Measurements from ENCODE around the gene DERL3. TPM values are rescaled to one million over a fixed set of nuclear protein-coding genes. Genes with fewer than 3 reads are reported as not detected.

The DERL3 gene
- total RNA-seq, 3 donors from 2014 or later: 5.7 to 7.1 (median 6.9) TPM

DNA sequence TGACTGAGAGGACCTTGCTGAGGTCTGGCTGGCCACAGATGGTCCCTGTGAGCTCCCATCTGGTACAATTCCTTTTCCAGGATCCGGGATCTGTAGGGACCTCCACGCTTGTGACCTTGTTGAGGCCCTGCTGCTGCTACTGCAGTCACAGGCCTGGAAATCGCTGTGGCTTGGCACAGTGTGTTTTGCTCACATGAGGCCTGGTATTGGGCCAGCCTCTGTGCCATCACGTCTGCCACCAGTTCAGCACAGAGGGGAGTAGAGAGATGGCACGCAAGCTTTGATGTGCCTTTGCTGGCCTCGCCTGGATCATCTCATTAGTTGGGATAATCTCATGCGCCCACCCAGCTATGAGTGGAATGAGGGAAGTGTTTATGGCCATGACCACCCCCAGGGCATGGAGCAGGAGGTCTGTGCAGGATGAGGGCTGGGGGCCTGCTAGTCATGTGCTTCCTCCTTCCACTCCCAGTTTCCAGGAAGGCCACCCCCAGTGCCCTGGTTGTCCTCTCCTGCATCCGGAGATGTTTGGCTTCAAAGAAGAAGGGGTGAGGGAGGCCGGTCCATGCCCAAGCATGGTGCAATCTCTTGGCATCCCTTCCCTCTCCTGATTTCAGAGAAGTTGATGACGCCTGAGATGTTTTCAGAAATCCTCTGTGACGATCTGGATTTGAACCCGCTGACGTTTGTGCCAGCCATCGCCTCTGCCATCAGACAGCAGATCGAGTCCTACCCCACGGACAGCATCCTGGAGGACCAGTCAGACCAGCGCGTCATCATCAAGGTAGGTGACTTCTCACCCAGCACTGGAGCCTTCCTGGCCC lies 22.4 kb downstream of the DERL3 start:
- Mint-ChIP-seq H3K36me3 (ENCODE audit: insufficient read depth) (peaks cover 29% of the 10 kb centered on the region), H3K4me3 (no peak overlapping the region), H3K4me1 (ENCODE audit: low read depth) (peaks cover 8% of the 10 kb centered on the region), H3K9me3 (no peaks in the 10 kb centered on the region), H3K27me3 (ENCODE audit: low read depth) (no peaks in the 10 kb centered on the region)
- DNase-seq (no peak), ATAC-seq (no peak)

DNA sequence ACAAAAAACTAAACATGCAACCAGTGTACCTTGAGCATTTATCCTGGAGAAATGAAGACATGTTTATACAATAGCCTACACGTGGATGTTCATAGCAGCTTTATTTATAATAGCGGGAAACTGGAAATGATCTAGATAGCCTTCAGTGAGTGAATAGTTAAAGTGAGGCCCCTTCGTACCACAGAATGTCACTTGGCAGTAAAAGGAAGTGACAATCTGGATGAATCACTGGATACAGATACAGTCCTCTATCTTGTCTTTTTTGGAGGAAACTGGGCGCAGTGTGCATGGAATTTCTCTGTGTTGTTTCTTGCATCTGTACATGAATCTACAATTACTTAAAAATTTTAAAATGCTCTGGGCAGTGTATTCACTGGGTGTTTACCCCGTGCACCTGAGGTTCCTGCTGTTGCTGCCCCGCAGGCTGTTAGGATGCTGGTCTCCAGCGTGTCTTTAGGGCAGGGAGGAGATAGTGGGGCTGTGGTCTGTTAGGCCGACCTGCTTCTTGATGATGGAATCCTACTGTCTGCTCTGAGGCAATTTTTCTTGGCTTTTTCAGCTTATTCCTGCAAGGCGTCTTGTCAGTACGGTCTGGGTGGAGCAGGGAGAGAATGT lies 23.2 kb downstream of the DERL3 start:
- Mint-ChIP-seq H3K27me3 (ENCODE audit: low read depth) (no peaks in the 10 kb centered on the region), H3K9me3 (no peaks in the 10 kb centered on the region), H3K4me3 (no peak overlapping the region), H3K4me1 (ENCODE audit: low read depth) (peaks cover 7% of the 10 kb centered on the region), H3K36me3 (ENCODE audit: insufficient read depth) (peaks cover 31% of the 10 kb centered on the region)
- no peak for ATAC-seq
- DNase-seq: no peak

DNA sequence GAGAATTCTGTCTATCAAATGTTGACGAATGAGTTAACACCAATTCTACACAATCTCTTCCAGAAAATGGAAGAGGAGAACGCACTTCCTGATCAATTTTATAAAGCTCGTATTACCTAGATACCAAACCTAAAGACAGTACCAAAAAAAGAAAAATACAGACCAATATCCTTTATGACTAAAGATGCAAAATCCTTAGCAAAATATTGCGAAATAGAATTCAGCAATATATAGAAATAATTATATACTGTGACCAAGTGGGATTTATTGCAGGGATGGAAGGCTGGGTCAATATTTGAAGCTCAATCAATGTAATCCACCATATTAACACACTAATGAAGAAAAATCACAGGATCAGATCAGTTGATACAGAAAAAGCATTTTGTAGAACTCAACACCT lies 26.4 kb downstream of the DERL3 start:
- H3K36me3 Mint-ChIP-seq (ENCODE audit: insufficient read depth): peaks cover 24% of the 10 kb centered on the region
- no peaks in the 10 kb centered on the region for H3K27me3 Mint-ChIP-seq (ENCODE audit: low read depth)
- no peak for DNase-seq
- no peak for ATAC-seq
- peaks cover 1% of the 10 kb centered on the region for H3K4me1 Mint-ChIP-seq (ENCODE audit: low read depth)
- no peaks in the 10 kb centered on the region for H3K9me3 Mint-ChIP-seq
- no peak overlapping the region for H3K4me3 Mint-ChIP-seq

DNA sequence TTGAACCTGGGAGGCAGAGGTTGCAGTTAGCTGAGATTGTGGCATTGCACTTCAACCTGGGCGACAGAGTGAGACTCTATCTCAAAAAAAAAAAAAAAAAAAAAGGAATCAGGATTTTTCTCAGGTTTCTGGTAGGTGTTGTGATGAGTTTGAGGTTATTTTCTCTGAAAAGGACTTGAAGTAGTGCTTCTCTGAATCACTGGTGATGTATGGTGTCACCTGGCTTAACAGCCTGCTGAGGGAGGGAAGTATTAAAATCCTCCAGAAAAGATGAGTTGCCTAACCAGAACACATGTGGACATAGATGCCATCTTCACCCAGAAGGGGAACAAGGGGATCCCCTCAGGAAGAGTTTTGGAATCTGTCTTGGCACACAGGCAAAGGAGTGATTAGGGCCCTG lies 32.0 kb downstream of the DERL3 start:
- ATAC-seq (no peak), DNase-seq (no peak)
- Mint-ChIP-seq H3K4me3 (no peak overlapping the region), H3K36me3 (ENCODE audit: insufficient read depth) (peaks cover 37% of the 10 kb centered on the region), H3K9me3 (no peaks in the 10 kb centered on the region), H3K4me1 (ENCODE audit: low read depth) (no peaks in the 10 kb centered on the region), H3K27me3 (ENCODE audit: low read depth) (no peaks in the 10 kb centered on the region)

DNA sequence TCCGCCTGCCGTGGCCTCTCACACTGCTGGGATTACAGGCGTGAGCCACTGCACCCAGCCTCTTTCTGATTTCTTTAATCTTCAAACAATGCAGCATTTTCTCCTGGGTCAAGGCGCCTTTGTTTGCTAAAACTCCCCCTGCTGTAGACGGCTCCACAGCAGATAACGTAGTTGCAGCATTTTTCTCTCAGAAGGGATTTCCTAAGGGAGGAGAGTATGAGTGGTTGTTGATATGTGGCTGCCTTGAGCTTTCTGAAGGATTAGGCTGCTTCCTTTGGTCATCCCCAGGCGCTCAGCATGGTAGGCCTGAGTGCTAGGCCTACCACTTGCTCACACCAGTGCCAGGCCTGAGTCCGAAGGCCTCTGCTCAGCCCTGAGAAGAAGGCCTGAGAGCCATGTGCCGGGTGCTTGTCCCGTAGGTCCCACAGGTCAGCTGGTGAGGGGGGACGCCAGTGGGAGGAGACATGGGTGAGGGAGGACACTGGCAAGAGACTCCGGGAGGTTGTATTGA lies 34.0 kb downstream of the DERL3 start:
- H3K9me3 Mint-ChIP-seq: no peaks in the 10 kb centered on the region

DNA sequence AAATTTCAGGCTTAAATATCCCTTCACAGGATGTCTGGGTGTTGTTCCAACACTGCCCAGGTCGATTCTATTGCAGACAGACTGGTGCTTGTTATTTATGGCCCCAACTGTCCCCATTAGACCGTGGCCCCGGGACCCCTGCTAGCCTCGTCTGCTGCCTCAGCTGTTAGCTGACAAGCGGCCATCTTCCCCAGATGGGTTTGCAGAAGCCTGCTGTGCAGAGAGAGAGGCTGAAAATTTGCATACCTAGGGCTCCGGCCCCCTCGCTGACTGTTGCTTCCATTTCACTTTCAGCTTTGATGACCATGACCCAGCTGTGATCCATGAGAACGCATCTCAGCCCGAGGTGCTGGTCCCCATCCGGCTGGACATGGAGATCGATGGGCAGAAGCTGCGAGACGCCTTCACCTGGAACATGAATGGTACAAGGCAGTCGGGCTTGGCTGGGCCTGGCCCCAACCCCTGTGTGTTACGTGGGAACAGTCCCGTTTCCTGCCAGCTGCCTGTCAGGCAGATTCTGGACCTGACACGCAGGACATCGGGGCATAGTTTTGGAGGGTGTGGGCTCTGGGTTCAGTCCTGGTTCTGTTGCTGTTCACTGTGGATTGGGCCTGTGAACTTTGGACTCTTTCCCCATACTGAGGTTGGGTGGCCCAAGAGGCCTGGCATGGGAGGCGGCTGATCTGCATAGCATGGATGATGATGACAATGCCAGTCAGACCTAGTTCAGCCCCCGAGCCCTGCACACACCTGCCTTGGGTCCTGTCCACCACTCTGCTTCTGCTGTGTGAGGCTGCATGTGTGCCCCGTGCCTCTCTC lies 35.6 kb downstream of the DERL3 start:
- ATAC-seq: no peak
- Mint-ChIP-seq H3K4me1 (ENCODE audit: low read depth) (peaks cover 1% of the 10 kb centered on the region), H3K27me3 (ENCODE audit: low read depth) (no peaks in the 10 kb centered on the region), H3K4me3 (no peak overlapping the region), H3K9me3 (no peaks in the 10 kb centered on the region), H3K36me3 (ENCODE audit: insufficient read depth) (peaks cover 41% of the 10 kb centered on the region)
- DNase-seq: no peak

More for the DNA sequence above, 34.0 kb downstream of the DERL3 start:
- H3K4me3 Mint-ChIP-seq: no peak overlapping the region
- no peaks in the 10 kb centered on the region for H3K27me3 Mint-ChIP-seq (ENCODE audit: low read depth)
- ATAC-seq (no peak), DNase-seq (no peak)
- H3K4me1 Mint-ChIP-seq (ENCODE audit: low read depth): peaks cover 1% of the 10 kb centered on the region
- H3K36me3 Mint-ChIP-seq (ENCODE audit: insufficient read depth): peaks cover 41% of the 10 kb centered on the region

DNA sequence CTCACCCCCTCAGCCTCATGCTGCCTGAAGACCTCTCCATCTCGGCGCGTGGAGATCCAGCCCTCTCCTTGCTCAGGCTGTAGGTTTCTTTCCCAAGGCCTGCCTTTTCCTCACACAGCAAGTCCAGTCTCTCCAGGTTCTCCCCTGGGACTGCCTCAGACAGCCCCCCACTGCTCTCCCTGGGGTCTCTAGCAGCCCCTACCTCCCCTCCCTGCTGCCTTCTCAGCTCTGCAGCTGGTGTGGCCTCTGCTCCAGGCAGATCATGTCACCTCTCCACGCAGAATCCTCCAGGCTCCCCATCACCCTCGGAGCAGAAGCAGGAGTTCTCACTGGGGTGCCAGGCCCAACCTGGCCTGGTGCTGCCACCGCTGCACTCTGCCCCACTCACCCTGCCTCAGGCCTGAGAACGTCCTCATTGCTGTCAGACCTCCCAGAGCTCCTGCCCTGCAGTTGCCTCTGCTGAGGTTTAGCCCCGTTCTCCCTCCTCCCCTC lies 36.9 kb downstream of the DERL3 start:
- no peak overlapping the region for H3K4me3 Mint-ChIP-seq
- H3K9me3 Mint-ChIP-seq: no peaks in the 10 kb centered on the region
- peaks cover 34% of the 10 kb centered on the region for H3K36me3 Mint-ChIP-seq (ENCODE audit: insufficient read depth)
- ATAC-seq: no peak
- H3K27me3 Mint-ChIP-seq (ENCODE audit: low read depth): no peaks in the 10 kb centered on the region
- peaks cover 1% of the 10 kb centered on the region for H3K4me1 Mint-ChIP-seq (ENCODE audit: low read depth)
- no peak for DNase-seq

DNA sequence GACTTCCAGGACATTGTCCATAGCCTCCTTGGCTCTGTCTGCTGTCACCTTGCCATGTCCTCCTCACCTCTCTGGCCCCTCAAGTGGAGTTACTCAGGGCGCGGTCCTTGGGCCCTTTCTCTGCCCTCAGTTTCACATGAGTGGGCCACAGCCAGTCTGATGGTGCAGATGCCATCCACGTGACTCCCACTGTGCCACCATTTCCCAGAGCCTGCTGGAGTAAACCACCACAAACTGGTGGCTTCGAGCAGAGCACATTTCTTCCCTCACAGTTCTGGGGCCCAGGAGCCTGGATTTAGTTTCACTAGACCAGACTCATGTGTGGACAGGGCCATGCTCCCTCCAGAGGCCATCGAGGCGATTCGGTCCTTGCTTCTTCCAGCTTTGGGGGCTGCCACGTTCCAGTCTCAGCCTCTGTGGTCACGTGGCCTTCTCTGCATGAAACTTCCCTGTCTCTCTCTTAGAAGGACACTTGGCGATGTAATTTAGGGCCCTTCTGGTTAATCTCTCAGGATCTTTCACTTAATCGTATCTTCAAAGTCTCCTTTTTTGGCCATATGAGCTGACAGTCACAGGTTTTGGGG lies 37.5 kb downstream of the DERL3 start:
- DNase-seq (no peak), ATAC-seq (no peak)
- Mint-ChIP-seq H3K4me1 (ENCODE audit: low read depth) (peaks cover 1% of the 10 kb centered on the region), H3K27me3 (ENCODE audit: low read depth) (no peaks in the 10 kb centered on the region), H3K9me3 (no peaks in the 10 kb centered on the region), H3K4me3 (no peak overlapping the region), H3K36me3 (ENCODE audit: insufficient read depth) (peaks cover 34% of the 10 kb centered on the region)

DNA sequence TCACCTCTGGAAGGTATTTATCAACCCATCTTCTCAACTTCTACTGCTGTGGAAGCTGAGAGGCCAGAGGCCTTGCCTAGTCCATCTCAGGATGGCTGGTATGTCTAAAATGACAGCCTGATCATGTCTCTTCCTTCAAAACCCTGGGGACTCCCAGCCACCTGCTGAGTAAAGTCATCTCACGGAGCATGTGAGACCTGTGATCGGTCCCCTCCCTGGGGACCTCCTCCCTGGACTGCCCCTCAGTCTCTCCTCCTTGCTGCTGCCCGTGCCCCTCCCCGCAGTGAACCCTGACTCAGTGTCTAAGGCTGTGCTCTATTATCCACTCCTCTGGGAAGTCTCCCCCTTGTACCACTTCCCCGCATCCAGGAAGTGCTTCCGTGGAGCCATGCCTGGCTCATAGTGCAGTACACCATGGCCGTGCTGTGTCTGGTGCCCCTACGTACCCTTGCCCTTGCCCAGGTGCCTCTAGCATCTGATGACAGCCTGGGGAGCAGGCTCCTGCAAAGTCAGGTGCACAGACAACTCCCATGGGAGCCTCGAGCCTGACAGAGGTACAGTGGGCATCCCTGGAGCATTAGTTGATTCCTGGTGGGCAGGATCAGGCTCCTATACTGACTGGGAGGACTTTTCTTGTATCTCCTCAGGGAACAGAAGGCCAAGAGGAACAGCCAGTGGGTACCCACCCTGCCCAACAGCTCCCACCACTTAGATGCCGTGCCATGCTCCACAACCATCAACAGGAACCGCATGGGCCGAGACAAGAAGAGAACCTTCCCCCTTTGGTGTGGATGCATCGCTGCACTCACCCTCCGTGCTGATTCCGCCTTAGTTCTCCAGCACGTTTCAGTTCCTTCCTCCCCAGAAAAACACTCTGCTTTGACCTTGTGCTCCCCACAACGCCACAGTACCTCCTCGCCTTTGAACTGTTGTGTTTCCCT lies 38.2 kb downstream of the DERL3 start:
- peaks cover 32% of the 10 kb centered on the region for H3K36me3 Mint-ChIP-seq (ENCODE audit: insufficient read depth)
- H3K27me3 Mint-ChIP-seq (ENCODE audit: low read depth): no peaks in the 10 kb centered on the region
- DNase-seq (no peak), ATAC-seq (no peak)
- no peaks in the 10 kb centered on the region for H3K9me3 Mint-ChIP-seq
- no peak overlapping the region for H3K4me3 Mint-ChIP-seq
- peaks cover 1% of the 10 kb centered on the region for H3K4me1 Mint-ChIP-seq (ENCODE audit: low read depth)

DNA sequence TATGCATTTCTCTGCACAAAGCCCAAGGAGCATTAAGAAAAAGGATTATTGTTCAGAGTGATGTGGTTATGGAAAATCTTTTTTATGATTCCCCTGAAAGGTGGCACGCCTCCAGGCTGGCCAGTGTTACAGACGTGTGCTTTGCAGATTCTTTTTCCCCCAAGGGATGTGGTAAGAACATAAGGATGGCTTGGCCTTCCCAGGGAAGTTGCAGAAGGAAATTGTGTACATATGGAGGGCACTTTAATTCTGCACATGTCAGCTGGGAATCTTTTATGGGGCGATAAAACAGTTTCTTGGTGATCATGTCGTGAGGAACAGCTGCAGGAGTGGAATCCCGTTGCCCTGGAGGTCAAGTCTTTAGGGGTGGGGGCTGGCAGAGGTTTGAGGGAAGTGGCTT lies 42.3 kb downstream of the DERL3 start:
- Mint-ChIP-seq H3K27me3 (ENCODE audit: low read depth) (no peaks in the 10 kb centered on the region), H3K9me3 (no peaks in the 10 kb centered on the region), H3K4me3 (no peak overlapping the region), H3K36me3 (ENCODE audit: insufficient read depth) (peaks cover 29% of the 10 kb centered on the region), H3K4me1 (ENCODE audit: low read depth) (peaks cover 11% of the 10 kb centered on the region)
- no peak for ATAC-seq
- no peak for DNase-seq

DNA sequence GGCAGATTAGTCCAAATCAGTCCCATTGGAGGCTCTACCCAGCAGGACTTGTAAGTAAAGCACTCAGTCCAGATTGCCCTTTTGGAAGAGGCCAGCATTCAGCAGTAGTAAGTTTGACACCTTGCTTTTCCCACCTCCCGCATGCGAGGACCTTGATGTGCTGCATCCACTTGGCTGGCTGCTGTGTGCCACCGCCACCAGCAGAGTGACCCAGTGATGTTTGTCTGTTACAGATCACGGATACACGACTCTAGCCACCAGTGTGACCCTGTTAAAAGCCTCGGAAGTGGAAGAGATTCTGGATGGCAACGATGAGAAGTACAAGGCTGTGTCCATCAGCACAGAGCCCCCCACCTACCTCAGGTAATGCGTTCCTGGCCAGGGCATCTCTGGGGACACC lies 45.5 kb downstream of the DERL3 start:
- Mint-ChIP-seq H3K27me3 (ENCODE audit: low read depth) (no peaks in the 10 kb centered on the region), H3K4me1 (ENCODE audit: low read depth) (peaks cover 19% of the 10 kb centered on the region), H3K4me3 (no peak overlapping the region), H3K9me3 (no peaks in the 10 kb centered on the region), H3K36me3 (ENCODE audit: insufficient read depth) (peaks cover 25% of the 10 kb centered on the region)
- no peak for ATAC-seq
- DNase-seq: no peak

DNA sequence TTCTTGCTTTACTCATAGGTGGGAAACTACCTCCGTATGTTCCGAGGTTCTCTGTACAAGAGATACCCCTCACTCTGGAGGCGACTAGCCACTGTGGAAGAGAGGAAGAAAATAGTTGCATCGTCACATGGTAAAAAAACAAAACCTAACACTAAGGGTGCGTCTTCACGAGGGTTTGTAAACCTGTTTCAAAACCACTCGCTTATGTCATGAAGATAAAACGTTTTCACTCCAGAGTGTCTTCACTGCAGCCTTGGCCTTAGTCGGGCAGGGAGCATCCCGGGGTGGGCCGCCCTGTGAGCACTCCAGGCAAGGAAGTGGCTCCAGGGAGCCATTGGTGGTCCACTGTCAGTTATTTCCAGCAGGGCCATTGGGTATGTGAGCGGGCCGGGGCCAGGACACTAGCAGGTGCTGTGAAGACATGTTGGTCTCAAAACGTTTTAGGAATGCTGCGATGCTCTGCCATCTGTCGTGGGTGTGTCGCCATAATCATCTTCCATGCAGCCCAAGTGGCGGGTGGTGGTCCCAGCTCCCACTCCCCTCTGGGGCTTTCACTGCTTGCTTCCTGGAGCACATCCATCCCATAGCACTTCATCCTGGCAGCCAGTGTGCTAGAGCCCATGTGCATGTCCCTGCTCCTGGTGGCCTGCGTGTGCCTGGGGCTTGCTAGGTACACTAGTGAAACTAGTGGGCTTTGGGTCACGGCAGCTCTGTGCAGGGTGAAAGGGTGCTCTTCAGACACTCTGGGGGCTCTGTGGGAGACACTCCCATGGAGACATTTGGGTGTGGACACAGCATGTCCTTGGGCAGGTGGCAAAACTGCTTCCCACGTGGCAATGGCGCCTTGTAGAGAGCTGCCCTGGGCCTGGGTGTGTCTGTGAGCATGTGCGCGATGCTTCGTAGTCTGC lies 46.8 kb downstream of the DERL3 start:
- Mint-ChIP-seq H3K36me3 (ENCODE audit: insufficient read depth) (peaks cover 25% of the 10 kb centered on the region), H3K27me3 (ENCODE audit: low read depth) (no peaks in the 10 kb centered on the region), H3K9me3 (no peaks in the 10 kb centered on the region), H3K4me3 (no peak overlapping the region), H3K4me1 (ENCODE audit: low read depth) (peaks cover 27% of the 10 kb centered on the region)
- ATAC-seq (no peak), DNase-seq (no peak)
